Activated T-helper 1 cell treated with Interleukin-2 at 50 U/mL for 16 hours (primary cell): Measurements from ENCODE around the gene GDNF.

ENCODE experiments used
- DNase-seq: peaks from one replicate; pipeline ENCODE4 v3.0.0-alpha.2; 2020; ENCODE audit warnings: low read depth

GDNF gene

DNA sequence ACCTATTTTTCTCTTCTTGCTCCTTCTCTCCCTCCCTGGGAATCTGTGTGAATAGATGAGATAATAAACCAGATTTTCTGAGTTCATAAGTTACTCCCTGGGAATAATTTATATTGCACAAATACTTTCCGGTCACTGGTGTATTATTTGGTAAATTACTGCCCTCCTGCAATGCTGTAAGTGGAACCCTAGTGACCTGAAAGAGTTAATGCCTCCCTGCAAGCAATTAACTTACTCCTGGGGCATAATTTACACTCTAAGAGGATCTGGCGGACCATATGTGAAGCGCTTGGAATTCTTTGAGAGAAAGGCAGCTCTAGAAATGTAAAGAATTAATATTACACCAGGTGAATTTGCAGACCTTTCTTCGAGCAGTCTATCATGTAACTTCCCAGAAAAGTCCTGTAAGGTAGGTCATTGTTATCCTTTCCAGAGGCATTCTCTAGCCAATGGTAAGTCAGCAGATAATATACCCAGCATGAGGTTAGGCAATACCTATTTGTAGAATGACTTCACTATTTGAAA, 7.0 kb upstream of the GDNF start:
- no peak for DNase-seq

DNA sequence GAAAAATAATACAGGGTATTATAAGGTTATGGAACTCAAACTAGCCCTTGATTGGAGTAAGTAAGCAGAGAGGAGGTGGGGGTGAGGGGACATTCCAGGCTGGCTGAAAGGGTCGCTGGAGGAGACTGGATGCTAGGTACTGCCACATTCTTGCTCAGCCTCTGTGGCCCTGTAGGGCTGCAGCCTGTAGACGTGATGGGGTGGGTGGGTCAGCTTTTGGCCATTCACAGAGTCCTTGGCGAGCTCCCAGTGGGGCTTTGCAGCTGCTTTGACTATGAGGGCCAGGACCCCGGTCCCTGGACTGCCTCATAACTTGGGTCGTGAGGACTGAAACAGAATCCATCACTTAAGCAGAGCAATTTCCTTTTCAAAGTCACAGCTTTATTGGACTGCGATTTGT, 4.2 kb upstream of the GDNF start:
- DNase-seq, result no peak

DNA sequence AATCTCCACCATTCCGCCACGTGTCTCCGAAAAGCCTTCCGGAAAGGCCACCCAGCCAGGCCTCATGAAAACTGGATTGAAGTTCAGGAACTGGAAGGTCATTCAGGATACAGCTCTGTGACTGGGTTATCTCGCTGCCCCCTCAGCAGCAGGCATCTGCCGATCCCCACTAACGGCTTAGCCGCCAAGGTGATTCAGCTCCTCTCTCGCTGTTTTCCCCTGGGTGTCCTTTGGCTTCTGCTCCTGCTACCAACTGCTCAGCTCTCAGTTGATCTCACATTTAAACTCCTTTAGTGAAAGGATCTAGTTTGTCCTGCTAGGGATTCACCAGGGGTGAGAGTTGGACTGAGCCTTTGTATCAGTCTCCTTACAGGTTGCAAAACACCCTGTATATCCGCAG, 2.2 kb upstream of the GDNF start:
- no peak for DNase-seq

DNA sequence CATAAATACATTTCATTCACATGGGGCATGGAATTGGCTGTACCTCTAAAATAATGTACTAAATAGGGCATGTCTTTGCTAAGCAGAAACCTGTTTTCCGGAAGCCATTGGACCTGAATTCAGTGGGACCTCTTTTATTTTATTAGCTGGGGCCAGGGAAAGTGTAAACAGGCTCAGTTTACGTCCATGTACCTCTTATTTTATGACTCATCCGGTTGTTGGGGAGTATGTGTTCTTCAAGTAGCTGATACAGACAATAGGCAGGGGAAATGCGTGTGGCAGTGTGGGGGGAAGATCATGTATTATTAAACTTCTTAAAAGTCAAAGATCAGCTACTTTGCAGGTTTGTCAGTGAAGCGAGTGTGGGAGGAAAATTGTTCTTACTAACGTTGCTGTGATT, 1.4 kb upstream of the GDNF start:
- DNase-seq, result no peak

DNA sequence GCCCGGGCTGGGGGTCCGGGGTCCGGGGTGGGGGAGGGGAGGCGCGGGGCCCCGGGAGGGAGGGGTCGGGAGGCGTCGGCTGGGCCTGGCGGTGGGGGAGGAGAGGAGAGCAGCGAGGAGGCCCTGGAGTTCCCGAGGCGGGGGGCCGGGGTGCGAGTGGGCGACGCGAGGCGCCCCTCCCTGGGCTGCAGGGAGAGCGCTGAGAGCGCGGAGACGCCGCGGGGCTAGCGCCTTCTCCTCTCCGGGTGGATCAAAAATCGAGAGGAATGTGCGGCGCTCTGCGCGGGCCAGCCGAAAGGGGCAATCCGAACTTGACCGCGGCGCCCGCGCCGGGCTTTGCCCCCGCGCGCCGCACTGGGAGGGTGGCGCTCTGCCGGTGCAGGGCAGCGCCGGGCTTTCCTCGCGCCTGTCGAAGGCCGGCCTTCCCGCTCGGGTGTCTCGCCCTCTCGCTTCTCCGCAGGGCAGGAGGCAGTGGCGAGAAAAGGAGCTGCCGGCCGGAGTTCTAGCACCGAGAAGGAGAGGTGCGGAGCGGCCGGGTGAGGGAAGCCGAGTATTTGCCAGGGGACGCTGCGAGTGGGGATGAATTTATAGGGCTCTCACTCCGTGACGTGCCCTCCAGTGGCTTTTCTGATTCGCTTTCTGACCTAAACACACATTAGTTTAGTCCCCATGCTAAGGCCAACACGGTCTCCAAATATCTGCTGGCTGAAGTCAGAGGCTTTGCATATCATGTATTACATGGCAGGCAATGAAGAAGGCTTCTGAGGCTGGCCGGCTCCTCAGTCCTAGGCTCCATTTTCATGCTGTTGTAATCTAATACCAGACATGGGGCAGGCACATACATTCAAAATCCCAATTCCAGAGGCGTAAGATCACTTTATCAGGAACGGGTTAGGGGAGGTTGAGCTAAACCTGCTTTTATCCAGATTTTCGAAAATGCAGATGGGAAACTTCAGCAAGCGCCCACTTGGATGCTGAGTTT, 503 bp upstream of the GDNF start:
- no peak for DNase-seq

DNA sequence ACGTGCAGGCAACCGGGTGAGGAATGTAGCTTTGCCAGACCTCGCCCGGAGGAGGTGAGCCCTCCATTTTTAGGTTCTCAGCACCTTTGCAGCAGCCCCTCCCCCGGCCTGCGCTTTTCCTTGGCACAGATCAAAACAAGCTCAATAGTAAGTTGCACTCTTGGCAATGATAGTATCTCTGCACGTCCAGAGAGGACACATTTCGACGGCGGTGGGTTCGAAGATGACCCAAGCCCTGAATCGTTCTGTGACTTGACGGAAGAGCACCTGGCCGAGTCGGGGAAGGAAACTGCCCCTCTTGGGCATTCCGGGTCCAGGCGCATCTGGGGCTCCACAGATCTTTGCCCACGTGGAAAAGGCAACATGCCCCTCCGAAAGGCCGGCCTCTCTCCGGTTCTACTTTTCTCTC, 904 bp downstream of the GDNF start:
- DNase-seq, result no peak

DNA sequence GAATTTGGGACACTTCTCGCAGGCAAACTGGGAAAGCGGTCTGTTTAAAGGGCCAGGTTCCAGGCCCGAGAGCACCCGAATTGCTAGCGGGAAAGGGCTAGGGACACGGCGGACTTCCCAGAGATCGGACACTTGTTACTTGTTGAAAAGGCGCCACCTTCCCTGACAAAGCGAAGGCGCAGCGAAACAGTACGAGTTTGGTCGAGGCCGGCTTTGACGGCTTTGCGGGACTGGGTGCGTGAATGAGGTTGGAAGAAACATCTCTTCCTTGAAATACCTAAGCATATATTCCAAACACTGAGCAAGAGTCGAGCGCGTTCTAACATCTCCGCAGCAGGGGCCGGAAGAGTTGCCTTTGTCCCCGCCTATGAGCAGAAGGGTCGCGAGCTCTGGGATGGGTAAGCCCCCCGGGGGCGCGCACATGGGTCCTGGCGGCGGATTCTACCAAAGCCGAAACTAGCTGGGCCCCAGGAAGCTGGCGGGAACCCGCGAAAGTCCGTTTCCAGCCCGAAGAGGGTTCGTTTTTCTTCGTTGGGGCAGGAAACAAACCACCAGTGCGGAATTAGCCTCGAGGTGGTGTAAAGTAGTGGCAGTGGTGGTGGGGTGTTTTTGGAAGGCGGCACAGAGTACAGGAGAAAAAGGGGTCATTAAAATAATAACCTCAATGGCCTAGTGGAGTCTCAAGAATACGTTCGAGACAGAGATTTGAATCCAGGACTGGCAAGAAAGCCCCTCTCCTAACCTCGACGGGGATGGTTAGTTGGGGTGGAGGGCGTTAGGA, 1.5 kb downstream of the GDNF start:
- DNase-seq, result no peak

DNA sequence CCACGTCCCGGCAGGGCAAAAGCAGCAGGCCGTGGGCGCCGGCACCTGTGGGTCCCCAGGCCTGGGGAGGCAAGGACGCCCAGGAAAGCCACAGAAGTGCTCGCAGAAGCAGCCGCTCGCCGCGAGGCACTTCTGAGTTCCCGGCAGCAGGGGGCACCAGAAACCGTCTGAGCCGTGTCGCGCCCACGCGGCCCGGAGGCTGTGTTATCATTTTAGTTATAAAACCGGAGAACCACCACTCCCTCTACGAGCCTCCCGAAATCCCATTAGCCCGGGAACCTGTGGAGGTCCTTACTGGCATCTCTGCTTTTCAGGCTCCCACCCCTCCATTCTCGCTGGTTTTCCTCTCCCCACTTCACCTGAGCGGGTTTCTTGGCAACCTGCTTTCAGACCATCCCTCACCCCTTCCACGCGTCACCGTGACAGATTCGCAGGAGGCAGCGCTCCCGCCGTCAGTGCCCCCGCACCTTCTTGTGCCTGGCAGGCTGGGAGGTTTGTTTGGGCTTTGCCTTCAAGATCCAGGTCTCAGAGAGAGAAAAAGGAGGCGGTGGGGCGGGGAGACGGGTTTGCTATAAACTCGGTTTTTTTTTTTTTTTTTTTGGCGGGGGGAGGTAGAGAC, 2.3 kb downstream of the GDNF start:
- no peak for DNase-seq

DNA sequence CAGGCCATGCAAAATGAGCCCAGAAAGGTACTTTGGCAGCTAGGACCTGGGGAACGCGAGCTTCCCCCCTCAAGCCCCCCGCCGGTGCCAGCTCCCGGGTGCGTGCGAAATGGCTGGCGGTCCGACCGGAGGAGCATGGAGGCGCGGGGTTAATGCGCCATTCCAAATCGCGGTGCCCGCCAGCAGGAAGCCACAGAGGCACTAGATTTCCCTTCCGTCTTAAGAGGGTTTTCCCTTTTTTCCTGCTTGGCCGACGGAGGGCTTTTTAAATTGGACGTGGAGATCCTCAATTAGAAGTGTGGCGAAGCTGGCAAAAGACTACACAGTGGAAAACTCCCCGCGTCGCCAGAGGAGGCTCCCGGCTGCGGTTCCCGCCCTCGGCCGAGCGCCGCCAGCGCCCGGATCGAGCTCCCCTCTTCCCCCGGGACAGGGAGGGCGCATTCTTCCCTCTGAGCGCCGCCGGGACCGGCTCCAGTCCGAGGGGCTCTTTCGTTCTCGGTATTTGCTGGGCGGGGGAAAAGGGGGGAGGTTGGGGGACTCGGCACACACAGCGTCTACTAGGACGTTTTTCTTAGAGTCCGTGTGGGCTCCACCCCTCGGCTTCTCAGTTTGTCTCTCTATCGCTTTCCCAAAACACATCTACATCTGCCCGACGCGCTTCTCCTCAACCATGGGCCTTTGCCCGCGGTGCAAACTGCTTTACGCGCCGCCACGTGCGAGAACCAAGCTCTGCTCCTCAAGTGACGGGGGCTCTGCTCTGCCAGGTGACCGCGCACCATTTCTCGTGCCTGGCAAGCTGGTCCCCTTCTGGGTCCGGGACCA, 3.0 kb downstream of the GDNF start:
- no peak for DNase-seq

DNA sequence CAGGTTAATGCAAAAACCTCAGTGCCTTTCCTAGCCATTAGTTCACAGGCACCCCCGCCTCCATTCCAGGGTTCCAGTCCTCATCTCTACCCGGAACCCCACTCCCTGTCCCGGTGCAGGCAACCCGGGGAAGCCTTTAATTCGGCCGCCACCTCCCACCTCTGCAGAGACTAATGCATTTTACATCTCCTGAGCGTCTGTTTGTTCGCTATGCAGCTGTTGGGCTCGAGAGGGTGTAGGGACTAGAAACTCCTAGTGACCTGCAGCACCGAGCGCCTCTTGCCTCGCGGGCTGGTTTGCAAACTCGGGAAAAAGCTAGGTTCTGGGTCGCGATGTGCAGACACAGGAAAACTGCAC, 3.6 kb downstream of the GDNF start:
- no peak for DNase-seq

DNA sequence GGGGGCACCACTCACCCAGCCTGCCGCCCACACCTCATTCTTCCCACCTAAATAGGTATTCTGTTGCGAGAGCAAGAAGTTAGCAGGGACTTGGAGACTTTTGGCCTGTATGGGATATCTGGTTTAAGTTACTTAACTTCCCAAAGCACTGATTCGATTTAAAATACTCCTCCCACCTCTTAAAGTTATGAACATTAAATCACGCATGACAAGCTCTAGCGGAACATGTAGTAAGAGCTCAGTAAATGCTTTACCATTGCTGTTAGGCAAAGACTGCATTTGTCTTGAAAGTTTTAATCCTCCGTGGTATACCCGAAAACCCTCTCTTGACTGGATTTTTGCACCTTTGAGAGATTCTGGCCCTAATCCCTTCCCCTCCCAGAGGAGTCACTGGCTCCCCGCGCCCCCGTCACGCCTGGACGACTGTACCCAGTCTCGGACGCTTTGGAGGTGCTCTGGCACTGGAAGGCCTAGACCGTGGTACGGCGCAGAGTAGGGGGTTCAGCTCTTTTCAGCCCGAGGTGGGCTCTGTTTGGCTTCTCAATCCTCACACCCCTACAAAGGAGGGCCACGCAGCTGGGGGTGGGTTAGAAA, 4.4 kb downstream of the GDNF start:
- no peak for DNase-seq

DNA sequence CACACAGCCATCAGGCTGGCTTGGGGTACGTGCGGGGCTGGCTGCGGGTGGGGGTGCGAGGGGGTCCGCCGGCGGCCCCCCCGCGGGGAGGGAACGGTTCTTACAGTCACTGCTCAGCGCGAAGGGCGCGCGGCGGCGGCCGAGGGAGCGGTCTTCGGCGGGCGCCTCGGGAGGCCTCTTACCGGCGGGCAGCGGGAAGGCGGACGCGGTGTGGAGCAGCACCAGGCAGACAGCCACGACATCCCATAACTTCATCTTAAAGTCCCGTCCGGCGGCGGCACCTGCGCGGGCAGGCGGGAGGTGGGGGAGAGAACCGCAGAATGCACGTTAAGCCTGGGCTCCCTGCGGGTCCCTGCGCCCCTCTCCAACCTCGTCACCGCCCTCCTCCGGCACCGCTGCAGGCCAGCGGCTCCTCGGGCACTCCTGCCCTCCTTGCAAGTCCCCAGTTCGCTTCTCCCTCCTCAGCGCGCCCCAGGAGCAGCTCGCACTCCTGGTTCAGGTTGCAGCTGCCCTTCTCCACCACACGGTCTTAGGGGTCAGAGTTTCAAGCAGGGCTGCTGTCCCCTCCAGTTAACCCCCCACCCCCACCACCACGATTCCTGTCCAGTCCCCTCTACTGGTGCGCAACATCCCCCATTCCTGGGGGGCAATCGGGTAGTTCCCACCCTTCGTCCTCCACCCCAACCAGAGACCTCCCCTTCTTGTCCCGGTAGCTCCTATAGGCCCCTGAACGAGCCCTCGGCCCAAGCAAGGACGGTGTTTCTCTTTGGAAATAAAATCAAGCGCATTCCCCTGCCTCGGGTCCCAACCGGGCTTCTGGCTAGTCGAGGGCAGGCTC, 5.1 kb downstream of the GDNF start:
- DNase-seq, result no peak

DNA sequence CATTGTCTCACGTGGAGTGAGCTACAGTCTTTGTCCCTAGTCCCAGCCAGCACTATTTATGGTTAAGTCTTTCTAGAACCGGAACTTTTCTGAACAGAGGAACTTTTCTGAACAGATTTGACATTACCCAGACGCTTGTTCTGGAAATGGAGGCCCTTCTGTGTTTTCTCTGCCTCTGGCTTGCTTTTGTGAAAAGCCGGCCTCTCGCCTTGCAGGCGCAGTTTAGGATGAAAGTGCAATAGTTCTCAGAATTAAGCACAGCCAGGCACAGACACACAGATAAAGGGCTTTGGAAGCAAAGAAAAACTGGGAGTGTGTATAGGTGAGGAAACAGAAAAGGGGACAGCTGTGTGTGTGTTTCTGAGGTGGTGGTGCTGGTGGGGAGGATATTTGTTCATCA, 5.9 kb downstream of the GDNF start:
- DNase-seq, result no peak

DNA sequence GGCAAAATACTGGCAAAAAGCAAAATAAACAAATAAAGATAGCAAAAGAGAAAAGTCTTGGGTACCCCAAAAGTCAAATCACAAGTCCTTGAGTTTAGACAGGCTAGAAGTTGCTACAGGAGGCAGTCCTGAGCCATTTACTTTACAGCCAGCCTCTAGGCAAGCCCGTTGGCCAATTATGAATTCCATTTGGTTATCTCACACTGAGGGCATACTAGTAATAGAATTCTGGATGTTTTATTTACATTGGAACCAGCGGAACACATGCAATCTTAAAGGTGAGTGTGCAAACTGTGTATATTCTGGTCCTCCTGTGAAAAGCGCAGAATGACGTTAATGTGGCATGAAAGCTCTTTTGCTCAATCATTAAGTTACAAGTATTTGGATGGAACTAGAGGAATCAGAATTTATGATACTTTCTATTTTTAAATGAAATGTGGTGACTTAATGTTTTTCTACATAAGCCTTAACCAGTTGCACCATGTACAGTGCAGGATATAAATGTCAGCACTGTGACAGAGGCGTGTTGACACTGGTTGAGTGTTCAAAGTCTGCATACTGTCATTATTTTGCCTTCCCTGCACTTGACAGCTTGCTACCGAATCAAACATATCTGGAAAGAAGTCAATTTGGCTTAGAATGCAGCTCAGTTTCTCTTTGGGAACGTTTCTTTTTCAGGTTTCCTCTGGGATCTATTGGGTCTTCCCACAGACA, 7.9 kb downstream of the GDNF start:
- DNase-seq, result no peak

DNA sequence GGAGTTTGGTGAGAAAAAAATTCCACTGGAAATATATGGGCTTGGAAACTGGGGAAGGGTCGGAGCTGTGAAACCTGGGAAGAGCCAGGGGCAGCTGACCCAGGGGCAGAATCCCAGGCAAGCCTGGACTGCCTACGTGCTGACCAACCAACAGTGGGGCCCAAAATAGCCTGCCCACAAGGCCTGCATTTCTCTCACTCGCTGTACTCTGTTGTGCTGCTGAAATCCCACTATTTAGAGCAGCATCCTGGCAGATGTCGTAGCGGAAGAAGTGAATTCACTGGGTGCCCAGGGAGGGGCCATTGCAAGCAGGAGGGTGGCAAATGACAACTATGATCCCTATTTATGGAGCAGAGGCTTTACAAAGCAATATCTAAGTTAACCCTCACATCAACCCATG, 9.5 kb downstream of the GDNF start:
- no peak for DNase-seq

DNA sequence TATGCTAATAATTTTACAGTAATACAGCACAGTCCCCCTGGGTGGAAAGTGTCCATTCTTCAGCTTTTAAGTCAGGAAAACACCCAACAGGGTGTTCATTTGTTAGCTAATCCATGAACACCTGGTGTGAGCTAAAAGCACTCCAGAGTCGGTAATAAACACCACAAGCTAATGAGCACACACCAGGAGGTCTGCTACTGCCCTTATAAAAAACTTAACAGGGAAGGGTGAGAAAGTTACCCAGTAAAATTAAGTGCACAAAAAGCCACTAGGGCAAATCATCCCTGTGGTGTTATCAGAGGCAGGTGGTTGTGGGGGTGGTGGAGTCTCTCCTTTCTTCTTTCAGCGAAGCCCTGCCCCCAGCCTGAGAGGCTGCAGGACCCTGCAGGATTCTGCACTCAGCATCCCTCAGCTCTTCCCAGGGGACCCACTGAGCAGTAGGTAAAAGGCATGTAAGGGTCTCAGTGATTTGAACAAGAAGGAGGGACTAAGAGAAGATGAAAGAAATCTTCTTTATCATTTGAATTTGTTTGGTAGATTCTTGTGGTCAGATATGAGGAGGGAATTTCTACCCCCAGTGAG, 14.4 kb downstream of the GDNF start:
- no peak for DNase-seq

DNA sequence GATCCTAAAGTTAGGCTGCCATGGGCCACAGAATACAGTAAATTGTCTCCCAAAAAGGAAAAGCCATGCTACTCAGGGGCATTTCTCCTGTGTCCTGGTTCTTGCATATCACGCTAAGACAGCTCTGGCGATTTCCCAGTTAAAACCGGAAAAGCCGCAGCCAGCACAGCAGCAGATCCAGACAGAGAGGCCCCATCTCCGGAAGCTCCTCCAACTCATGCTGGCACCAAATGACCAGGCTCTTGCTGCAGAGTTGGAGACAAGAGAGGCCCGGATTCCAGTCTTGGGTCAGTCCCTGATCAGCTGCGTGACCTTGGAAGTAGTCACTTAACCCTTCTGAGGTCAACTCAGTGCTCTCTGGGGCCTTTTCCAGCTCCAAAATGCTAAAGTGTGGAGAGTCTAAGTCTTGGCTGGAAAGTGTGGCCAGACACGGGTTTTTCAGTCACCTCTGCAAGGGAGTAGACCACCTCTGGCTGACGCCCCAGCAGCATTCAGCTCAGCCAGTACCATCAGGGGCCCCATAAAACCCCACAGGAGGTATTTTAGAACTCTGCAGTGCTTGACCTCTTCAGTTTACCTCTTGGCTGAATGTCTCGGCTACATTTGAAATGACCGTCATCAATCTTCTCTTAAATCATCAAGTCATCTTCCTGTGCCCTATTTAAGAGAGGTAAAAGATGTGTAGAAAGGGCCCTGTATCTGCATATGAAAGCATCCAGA, 16.2 kb downstream of the GDNF start:
- no peak for DNase-seq

DNA sequence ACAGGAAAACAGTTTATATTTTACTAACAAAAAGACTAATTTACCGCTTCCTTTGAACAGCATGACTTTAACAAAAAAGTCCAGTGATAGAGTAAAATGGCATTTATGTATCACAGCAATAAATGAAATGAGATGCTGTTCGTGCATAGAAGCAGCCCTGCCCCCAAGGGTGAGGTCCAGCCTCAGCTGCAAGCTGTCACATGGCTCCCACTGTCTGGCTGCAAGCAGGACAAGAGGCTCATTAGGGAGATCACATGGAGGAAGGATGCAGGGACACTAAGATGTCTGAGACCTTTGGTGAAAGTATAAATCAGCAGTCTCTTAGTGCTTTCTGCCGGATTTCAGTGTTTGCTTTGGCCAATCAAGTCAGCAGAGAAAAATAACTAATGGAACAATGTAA, 23.0 kb downstream of the GDNF start:
- DNase-seq, result no peak

DNA sequence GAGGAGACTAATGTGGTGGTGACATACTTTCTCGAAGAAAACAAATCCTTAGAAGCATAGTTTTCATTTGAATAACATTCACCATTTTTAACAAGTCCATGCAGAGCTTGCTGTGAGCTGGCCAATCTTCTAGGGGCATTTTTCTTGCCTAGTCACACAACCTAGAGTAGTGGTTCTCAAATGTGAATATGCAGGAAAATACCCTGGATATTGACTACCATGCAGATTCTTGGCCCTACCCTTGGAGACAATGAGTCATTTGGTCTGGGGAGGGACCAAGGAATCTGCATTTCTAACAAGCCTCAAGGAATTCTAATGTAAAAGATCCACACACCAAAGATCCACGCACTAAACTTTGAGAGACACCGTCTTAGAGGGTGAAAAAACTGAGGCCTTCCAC, 23.5 kb downstream of the GDNF start:
- no peak for DNase-seq
